IPS DF 6.9 (cell line): Measurements from ENCODE around the gene NLRP3.

Source experiments
- DNase-seq: peaks from one replicate; pipeline ENCODE4 v3.0.0-alpha.2; 2013; ENCODE audit warnings: low read depth, low spot score
- H3K27ac ChIP-seq: one replicate; pipeline ENCODE4 v1.5.1; 2013; ENCODE audit warnings: low read length, control low read depth
- H3K27me3 ChIP-seq: 2 replicates; pipeline ENCODE4 v1.6.1; 2013; ENCODE audit warnings: mild to moderate bottlenecking, low read length; ENCODE audit not compliant: control insufficient read depth, insufficient read depth
- H3K36me3 ChIP-seq: 2 replicates; pipeline ENCODE4 v1.6.1; 2013; ENCODE audit warnings: low read length; ENCODE audit not compliant: control insufficient read depth, insufficient read depth
- H3K4me1 ChIP-seq: 2 replicates; pipeline ENCODE4 v1.6.1; 2013; ENCODE audit warnings: low read length; ENCODE audit not compliant: control insufficient read depth, insufficient read depth
- H3K4me3 ChIP-seq: 2 replicates; pipeline ENCODE4 v1.5.1; 2013; ENCODE audit warnings: mild to moderate bottlenecking, low read length
- H3K9me3 ChIP-seq: 2 replicates; pipeline ENCODE4 v1.6.1; 2013; ENCODE audit warnings: low read length, inconsistent platforms; ENCODE audit not compliant: control insufficient read depth, insufficient read depth
- WGBS: extraction: QIAGEN DNeasy Blood & Tissue Kit; methylation state at CpG from one replicate; pipeline ENCODE4 v1.1.7; 2013; ENCODE audit warnings: mixed read lengths, missing lambda C conversion rate; ENCODE audit not compliant: insufficient read length, insufficient coverage; 5-methylcytosine and 5-hydroxymethylcytosine counted together

NLRP3 gene

DNA sequence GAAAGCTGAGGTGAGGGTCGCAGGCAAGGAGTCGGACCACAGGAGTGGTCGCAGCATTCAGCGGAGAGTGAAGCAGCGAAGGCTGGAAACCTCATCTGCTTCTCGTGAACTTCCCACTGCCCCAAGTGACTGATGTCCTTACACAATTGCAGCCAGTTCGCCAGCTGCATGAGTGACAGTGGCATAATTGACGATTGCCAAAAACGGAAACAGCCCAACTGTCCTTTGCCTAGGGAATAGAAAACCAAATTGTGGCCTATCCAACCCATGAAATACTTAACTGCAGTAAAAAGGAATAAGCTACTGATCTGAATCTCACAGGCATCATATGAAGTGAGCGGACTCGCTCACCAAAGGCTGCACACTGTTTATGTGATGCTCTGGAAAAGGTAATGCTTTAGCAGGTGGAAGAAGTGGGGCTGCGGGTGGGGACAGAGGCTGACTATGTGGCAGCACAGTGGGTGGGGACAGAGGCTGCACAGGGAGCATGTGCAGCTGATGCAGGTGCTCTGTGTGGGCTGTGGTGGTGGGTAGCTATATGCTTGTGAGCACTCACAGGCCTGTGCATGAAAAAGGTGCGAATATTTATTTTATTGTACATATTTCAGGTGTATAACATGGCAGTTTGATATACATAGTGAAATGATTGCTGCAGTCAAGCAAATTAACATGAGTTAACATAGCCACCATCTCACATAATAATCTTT, 4.2 kb upstream of the NLRP3 start:
- no peaks in the 10 kb centered on the region for H3K27me3 ChIP-seq
- no CpG with 5 or more reads among the region's 13 CpGs for WGBS
- H3K4me3 ChIP-seq = no peak overlapping the region
- no peaks in the 10 kb centered on the region for H3K4me1 ChIP-seq
- H3K27ac ChIP-seq = no peak overlapping the region
- DNase-seq = no peak
- no peaks in the 10 kb centered on the region for H3K36me3 ChIP-seq
- no peaks in the 10 kb centered on the region for H3K9me3 ChIP-seq

DNA sequence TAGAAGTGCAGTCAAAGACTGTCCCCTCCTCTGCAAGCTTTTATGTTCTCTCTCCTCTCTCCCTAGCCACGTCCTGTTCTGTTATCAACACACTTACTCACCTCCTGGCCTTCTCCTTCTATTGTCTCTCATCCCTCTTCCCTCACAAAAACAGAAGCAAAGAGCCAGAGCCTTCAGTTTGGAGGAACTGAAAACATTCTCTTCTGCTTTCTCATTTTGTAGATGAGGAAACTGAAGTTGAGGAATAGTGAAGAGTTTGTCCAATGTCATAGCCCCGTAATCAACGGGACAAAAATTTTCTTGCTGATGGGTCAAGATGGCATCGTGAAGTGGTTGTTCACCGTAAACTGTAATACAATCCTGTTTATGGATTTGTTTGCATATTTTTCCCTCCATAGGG, 1.9 kb downstream of the NLRP3 start:
- Histone ChIP-seq H3K36me3 (no peaks in the 10 kb centered on the region), H3K4me3 (no peak overlapping the region), H3K27ac (no peak overlapping the region), H3K9me3 (no peaks in the 10 kb centered on the region), H3K27me3 (no peaks in the 10 kb centered on the region), H3K4me1 (no peaks in the 10 kb centered on the region)
- no peak for DNase-seq
- WGBS = no CpG with 5 or more reads among the region's 5 CpGs

DNA sequence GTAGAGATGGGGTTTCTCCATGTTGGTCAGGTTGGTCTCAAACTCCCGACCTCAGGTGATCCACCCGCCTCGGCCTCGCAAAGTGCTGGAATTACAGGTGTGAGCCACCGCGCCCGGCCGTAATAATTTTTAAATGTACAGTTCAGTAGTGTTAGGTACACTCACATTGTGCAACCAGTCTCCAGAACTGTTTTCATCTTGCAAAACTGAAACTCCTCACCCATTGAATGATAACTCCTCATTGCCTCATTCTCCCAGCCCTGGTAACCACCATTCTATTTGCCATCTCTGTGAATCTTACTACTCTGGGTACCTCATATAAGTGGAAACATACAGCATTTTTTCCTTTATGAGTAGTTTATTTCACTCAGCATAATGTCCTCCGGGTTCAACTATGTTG, 3.4 kb downstream of the NLRP3 start:
- H3K4me1 ChIP-seq = no peaks in the 10 kb centered on the region
- no peaks in the 10 kb centered on the region for H3K27me3 ChIP-seq
- H3K27ac ChIP-seq = no peak overlapping the region
- H3K4me3 ChIP-seq = no peak overlapping the region
- no CpG with 5 or more reads among the region's 9 CpGs for WGBS
- DNase-seq = no peak
- no peaks in the 10 kb centered on the region for H3K9me3 ChIP-seq
- no peaks in the 10 kb centered on the region for H3K36me3 ChIP-seq

DNA sequence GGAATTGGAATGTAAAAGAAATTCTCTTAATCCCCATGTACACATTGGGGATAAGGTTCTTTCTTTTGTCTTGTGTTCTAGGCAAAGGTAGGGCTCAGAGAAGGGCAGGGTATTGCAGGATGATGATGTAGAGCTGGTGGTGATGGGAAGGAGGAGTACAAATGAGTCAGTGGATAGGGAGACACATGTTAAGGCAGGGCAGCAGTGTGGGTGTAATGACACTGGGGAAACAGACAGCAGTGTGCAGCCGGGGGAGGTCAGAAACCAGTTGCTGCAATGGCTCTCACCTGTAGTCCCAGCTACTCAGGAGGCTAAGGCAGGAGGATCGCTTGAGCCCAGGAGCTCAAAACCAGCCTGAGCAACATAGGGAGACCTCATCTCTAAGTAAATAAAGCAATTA, 5.1 kb downstream of the NLRP3 start:
- DNase-seq = no peak

DNA sequence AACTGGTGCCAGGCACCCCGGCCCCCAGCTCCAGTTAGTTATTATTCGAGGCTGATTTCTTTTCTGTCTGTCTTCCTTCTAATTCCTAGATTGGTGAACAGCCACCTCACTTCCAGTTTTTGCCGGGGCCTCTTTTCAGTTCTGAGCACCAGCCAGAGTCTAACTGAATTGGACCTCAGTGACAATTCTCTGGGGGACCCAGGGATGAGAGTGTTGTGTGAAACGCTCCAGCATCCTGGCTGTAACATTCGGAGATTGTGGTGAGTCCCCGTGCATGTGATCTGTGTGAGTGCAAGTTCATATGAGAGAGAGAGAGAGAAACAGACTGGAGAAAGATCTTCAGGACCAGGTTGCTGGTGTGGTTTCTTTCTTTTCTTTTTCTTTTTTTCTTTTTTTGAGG, 13.5 kb downstream of the NLRP3 start:
- H3K36me3 ChIP-seq = no peaks in the 10 kb centered on the region
- H3K4me1 ChIP-seq = no peaks in the 10 kb centered on the region; the same call in 1 of the 2 replicates

More for the DNA sequence above, 5.1 kb downstream of the NLRP3 start:
- no peaks in the 10 kb centered on the region for H3K9me3 ChIP-seq
- no peak overlapping the region for H3K4me3 ChIP-seq
- WGBS = no CpG with 5 or more reads among the region's 2 CpGs
- H3K27me3 ChIP-seq = no peaks in the 10 kb centered on the region
- no peak overlapping the region for H3K27ac ChIP-seq
- no peaks in the 10 kb centered on the region for H3K36me3 ChIP-seq
- no peaks in the 10 kb centered on the region for H3K4me1 ChIP-seq

DNA sequence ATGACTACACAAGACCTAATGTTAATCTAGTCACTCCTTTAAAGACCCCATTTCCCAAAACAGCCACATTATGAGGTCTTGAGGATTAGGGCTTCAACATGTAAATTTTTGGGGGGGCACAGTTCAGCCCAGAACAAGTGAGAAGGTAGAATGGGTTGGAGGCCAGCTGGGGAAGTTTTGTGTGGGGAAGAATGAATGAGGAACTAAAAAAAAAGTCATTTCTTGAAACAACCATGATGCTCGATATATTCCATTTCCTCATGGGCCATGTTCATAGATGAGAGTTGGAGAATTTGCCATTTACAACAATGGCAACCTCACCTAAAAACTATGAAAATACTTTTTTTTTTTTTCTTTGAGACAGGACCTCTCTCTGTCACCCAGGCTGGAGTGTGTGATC, 14.5 kb downstream of the NLRP3 start:
- no peaks in the 10 kb centered on the region for H3K27me3 ChIP-seq
- DNase-seq = no peak
- no CpG with 5 or more reads among the region's 1 CpG for WGBS

More for the DNA sequence above, 13.5 kb downstream of the NLRP3 start:
- Histone ChIP-seq H3K4me3 (no peak overlapping the region), H3K27ac (no peak overlapping the region), H3K9me3 (no peaks in the 10 kb centered on the region), H3K27me3 (no peaks in the 10 kb centered on the region)
- WGBS = no CpG with 5 or more reads among the region's 6 CpGs
- no peak for DNase-seq

DNA sequence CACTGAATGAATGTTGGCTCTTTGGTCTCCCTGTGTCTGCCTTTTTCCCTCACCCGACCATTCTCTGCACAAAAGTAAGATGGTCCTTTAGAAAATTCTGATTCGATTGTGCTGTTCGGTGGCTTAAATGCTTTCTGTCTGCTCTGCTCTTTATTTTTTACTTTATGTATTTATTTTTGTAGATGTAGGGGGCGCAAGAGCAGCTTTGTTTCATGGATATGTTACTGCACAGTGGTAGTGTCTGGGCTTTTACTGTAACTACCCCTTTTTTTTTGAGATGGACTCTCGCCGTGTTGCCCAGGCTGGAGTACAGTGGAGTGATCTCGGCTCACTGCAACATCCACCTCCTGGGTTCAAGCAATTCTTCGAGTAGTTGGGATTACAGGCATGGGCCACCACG, 15.7 kb downstream of the NLRP3 start:
- DNase-seq = no peak
- Histone ChIP-seq H3K27me3 (no peaks in the 10 kb centered on the region), H3K9me3 (no peaks in the 10 kb centered on the region), H3K36me3 (no peaks in the 10 kb centered on the region), H3K4me1 (no peaks in the 10 kb centered on the region; the same call in 1 of the 2 replicates), H3K27ac (no peak overlapping the region), H3K4me3 (no peak overlapping the region)
- no CpG with 5 or more reads among the region's 9 CpGs for WGBS

More for the DNA sequence above, 14.5 kb downstream of the NLRP3 start:
- Histone ChIP-seq H3K36me3 (no peaks in the 10 kb centered on the region), H3K27ac (no peak overlapping the region), H3K4me3 (no peak overlapping the region), H3K4me1 (no peaks in the 10 kb centered on the region; the same call in 1 of the 2 replicates), H3K9me3 (no peaks in the 10 kb centered on the region)

DNA sequence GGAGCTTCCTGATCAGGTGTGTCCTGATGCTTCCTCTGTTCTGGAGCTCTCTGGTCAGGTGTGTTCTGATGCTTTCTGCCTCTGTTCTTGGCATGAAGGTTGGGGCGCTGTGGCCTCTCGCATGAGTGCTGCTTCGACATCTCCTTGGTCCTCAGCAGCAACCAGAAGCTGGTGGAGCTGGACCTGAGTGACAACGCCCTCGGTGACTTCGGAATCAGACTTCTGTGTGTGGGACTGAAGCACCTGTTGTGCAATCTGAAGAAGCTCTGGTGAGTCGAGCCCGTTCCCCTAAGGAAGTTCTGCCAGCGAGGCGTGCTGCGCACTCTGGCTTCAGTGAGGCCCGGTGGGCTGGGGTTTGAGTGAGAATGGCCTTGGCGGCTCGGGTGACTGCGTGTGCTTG, 18.0 kb downstream of the NLRP3 start:
- Histone ChIP-seq H3K27ac (no peak overlapping the region), H3K27me3 (no peaks in the 10 kb centered on the region), H3K36me3 (no peaks in the 10 kb centered on the region), H3K4me3 (no peak overlapping the region; the same call in 1 of the 2 replicates), H3K9me3 (no peaks in the 10 kb centered on the region), H3K4me1 (no peaks in the 10 kb centered on the region; the same call in 1 of the 2 replicates)
- no peak for DNase-seq
- WGBS = no CpG with 5 or more reads among the region's 15 CpGs

DNA sequence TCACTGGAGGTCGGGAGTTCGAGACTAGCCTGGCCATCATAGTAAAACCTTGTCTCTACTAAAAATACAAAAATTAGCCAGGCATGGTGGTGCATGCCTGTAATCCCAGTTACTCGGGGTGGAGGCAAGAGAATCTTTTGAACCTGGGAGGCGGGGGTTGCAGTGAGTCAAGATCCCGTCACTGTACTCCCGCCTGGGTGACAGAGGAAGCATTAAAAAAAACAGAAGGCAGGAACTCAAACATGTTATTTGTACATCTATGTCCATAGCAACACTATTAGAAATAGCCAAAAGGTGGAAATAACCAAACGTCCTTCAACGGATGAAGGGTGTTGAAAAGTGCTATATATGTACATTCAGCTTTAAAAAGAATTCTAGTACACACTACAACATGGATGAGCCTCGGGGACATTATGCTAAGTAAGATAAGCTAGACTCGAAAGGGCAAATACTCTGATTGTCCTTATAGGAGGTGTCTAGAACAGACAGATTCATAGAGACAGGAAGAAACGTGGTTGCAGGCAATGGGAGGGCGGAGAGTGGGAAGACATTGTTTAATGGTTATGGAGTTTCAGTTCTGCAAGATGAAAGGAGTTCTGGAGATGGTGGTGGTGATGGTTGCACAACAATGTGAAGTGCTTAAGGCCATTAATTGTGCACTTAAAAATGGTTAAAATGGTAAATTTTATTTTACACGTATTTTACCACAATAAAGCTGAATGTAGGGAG, 19.2 kb downstream of the NLRP3 start:
- Histone ChIP-seq H3K27ac (no peak overlapping the region), H3K4me3 (no peak overlapping the region), H3K36me3 (no peaks in the 10 kb centered on the region), H3K27me3 (no peaks in the 10 kb centered on the region), H3K9me3 (no peaks in the 10 kb centered on the region), H3K4me1 (no peaks in the 10 kb centered on the region; the same call in 1 of the 2 replicates)
- no CpG with 5 or more reads among the region's 13 CpGs for WGBS
- DNase-seq = no peak

DNA sequence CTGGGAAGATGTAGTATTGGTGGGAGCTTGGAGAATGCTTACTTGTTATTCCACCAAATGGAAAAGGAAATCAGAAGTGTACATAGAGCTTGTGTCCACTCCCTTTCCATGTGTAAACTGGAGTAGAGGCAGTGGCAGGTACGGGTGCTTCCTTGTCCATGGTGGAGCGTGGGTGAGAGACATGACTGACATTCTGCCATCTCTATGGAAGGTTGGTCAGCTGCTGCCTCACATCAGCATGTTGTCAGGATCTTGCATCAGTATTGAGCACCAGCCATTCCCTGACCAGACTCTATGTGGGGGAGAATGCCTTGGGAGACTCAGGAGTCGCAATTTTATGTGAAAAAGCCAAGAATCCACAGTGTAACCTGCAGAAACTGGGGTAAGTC, 19.8 kb downstream of the NLRP3 start:
- WGBS = no CpG with 5 or more reads among the region's 3 CpGs
- H3K9me3 ChIP-seq = no peaks in the 10 kb centered on the region
- no peak overlapping the region for H3K4me3 ChIP-seq
- DNase-seq = no peak
- no peaks in the 10 kb centered on the region for H3K27me3 ChIP-seq
- no peaks in the 10 kb centered on the region for H3K36me3 ChIP-seq
- no peak overlapping the region for H3K27ac ChIP-seq
- no peaks in the 10 kb centered on the region; the same call in 1 of the 2 replicates for H3K4me1 ChIP-seq
